ENCODE results near the gene SEC24C.
"Not testable (repeated sequence)": the region's sequence is repeated elsewhere in the genome, so short reads cannot be mapped to it uniquely, and the experiment has no call there.

Gene SEC24C, protein sequence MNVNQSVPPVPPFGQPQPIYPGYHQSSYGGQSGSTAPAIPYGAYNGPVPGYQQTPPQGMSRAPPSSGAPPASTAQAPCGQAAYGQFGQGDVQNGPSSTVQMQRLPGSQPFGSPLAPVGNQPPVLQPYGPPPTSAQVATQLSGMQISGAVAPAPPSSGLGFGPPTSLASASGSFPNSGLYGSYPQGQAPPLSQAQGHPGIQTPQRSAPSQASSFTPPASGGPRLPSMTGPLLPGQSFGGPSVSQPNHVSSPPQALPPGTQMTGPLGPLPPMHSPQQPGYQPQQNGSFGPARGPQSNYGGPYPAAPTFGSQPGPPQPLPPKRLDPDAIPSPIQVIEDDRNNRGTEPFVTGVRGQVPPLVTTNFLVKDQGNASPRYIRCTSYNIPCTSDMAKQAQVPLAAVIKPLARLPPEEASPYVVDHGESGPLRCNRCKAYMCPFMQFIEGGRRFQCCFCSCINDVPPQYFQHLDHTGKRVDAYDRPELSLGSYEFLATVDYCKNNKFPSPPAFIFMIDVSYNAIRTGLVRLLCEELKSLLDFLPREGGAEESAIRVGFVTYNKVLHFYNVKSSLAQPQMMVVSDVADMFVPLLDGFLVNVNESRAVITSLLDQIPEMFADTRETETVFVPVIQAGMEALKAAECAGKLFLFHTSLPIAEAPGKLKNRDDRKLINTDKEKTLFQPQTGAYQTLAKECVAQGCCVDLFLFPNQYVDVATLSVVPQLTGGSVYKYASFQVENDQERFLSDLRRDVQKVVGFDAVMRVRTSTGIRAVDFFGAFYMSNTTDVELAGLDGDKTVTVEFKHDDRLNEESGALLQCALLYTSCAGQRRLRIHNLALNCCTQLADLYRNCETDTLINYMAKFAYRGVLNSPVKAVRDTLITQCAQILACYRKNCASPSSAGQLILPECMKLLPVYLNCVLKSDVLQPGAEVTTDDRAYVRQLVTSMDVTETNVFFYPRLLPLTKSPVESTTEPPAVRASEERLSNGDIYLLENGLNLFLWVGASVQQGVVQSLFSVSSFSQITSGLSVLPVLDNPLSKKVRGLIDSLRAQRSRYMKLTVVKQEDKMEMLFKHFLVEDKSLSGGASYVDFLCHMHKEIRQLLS

DNA sequence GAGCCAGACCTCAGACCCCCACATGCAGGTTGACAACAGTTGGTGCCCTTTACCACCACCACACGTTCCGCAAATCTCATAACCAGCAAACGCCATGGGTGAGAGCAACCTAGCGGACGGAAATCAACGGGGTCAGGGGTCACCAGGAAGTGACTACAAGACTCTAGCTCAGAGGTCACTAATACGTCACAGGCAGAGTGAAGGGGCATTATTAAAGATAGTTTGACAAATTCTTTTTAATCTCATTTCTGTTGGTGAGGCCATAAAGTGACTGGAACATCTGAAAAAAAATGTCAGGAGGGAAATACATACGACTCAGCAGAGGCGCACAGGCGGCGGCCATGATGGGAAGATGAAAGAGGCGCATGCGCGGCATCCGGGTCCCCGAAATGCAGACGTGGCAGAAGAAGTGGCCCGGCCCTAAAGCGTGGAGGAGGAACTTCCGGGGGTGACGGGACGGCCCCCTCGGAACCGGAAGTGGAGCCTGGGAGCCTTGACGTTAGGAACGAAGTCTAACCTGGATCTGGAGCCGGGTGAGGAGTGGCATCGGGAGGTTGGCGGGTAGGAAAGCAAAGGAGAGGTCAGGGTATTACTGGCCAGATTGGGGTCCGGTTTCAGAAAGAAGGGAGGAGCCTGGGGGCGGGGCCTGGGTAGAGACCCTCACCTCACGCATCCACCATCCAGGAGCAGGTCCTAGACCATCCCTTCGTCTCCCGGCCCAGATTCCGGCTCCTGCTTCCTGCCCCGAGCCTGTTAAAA lies at the start of gene SEC24C:
SEC24C (plus strand) TSS at position 468 of the 759 bp plus-strand sequence. CDS start 2,461 bp downstream, outside the sequence.
- DNase-seq (peak; percentile 91 to 95), ATAC-seq (peak; percentile 97)
- H3K27ac Mint-ChIP-seq, result peak within 1 kb of the TSS; percentile 100
- H3K27me3 Mint-ChIP-seq, result no peaks in the 10 kb centered on the region
- no peaks in the 10 kb centered on the region for H3K9me3 Mint-ChIP-seq
- H3K4me3 Mint-ChIP-seq, result peak within 1 kb of the TSS; percentile 97 to 98
- peaks cover 41% of the 10 kb centered on the region for H3K4me1 Mint-ChIP-seq

DNA sequence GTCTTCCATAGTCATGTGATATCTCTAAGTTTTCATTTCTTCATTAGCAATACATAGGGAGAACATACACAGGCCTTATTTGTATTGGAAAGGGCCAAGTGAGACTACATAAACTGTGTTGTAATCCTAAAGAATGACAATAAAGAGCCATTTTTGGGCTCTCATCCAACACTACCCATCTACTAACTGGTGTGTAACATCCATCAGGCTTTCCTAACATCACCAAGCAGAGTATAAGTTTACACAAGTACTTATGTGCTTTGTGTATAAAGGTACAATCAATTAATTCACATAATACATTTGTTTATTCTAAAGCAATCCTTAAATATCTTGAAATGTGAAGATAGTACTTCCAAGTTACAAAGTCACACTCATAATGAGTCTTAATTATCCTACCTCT lies 48.9 kb upstream of the SEC24C start:
- not testable (repeated sequence) for H3K27ac Mint-ChIP-seq, DNase-seq, H3K9me3 Mint-ChIP-seq, H3K4me1 Mint-ChIP-seq, H3K4me3 Mint-ChIP-seq, ATAC-seq, H3K27me3 Mint-ChIP-seq

DNA sequence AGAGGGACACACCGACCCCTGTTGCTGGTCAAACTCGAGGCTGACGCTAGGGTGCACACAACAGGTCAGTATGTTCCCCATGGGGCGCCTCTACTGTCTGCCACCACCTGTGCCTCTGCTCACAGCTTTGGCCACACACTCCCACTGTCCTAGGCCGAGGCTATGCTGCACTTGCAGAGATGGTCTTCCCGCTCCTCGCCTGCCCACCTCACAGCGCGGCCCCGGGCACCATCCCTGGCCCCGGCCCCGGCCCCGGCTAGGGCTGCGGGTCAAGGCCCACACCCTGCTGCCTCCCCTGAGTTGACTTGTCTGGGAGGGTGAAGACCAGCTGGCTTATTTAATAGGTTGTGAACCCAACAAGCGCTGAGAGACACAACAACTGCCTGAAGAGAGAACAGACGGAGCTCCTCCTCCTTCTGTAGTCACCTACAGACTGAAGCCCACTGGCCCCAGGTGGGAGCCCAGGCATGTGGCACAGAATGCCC lies 46.5 kb upstream of the SEC24C start, which contains the start of gene AGAP5:
AGAP5 (minus strand) TSS at position 435 of the 485 bp plus-strand sequence; CDS start at position 81, 354 bp downstream.
- not testable (repeated sequence) for ATAC-seq, H3K9me3 Mint-ChIP-seq, H3K4me3 Mint-ChIP-seq, DNase-seq, H3K4me1 Mint-ChIP-seq, H3K27me3 Mint-ChIP-seq, H3K27ac Mint-ChIP-seq

DNA sequence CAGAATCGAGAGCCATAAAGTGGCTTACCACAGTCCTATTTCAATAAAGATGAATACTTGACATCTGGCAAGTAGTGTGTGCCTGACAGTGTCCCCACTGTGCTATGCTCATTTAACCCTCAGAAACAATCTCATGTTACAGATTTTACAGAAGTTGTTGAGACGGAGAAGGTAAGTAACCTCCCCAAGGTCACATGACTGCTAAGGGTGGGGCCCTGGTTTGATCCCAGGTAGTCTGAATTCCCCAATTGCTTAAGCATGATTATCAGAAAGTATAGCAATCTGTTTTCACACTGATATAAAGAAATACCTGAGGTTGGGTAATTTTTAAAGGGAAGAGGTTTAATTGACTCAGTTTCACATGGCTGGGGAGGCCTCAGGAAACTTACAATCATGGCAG lies 45.4 kb upstream of the SEC24C start:
- not testable (repeated sequence) for H3K4me3 Mint-ChIP-seq, H3K27ac Mint-ChIP-seq, DNase-seq, H3K27me3 Mint-ChIP-seq, H3K4me1 Mint-ChIP-seq, H3K9me3 Mint-ChIP-seq, ATAC-seq

DNA sequence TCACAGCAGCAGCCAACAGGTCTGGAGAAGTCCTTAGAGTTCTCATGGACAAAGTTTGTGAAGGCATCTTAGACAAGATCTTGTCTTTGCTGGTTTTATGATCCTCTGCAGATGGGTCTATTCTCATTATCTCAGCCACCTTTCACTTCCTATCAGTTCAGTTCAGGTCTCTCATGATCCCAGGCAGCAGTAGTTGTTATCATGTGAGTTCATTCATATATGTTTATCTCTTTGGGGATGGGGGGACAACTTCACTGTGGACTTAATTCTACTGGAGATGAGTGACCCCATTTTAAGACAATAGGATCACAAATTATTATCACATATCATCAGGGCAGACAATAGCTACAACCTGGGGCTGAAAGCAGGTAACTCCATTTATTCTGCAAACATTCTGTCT lies 40.2 kb upstream of the SEC24C start:
- ATAC-seq, H3K27me3 Mint-ChIP-seq, H3K4me3 Mint-ChIP-seq, H3K27ac Mint-ChIP-seq, H3K9me3 Mint-ChIP-seq, DNase-seq: not testable (repeated sequence)
- peaks cover 27% of the 10 kb centered on the region for H3K4me1 Mint-ChIP-seq

DNA sequence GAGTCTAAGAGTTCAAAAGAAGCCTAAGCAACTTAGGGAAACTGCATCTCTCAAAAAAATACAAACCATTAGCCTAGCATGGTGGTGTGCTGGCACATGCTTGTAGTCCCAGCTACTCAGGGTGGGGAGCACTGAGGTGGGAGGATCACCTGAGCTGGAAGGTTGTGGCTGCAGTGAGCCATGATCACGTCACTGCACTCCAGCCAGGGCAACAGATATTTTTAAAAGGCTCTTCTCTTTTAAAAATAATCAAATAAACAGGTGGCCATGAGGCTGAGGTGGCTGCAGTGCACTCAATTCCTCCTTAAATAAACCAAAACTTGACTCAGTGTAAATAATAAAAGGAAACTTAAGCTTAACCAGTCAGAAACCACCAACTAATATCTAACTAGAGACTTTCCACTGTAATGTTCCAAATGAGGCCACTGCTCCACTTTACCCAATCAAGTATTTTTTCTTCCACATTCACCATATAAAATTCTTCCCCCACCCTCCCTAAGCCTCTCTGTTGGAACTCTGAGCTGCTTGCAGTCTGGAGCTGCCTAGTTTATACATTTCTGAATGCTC lies 38.6 kb upstream of the SEC24C start:
- not testable (repeated sequence) for H3K27ac Mint-ChIP-seq, DNase-seq

DNA sequence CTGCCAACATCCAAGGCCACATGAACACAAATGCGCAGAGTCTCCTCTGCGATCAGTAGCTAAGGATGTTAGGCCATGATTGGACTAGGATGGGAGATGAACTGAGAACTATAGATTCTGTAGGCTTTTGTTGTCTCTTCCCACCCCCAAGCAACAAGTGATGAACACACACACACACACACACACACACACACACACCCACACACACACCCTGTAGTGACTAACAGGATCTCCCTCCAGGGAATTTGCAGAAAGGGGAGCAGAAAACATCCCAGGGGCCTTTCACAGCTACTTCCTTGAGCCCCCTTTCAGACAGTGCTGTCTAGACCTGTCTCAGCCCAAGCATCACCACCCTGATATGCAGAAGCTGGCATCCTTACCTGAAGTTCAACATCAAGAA lies 37.7 kb upstream of the SEC24C start:
- Mint-ChIP-seq H3K4me1 (peaks cover 27% of the 10 kb centered on the region), H3K27ac (peak overlapping the region in 1 of 2 donors; percentile 87)
- DNase-seq, ATAC-seq, H3K4me3 Mint-ChIP-seq, H3K27me3 Mint-ChIP-seq, H3K9me3 Mint-ChIP-seq: not testable (repeated sequence)

More for the DNA sequence above, 38.6 kb upstream of the SEC24C start:
- H3K9me3 Mint-ChIP-seq, H3K4me3 Mint-ChIP-seq, H3K27me3 Mint-ChIP-seq, ATAC-seq: not testable (repeated sequence)
- H3K4me1 Mint-ChIP-seq, result peaks cover 27% of the 10 kb centered on the region

DNA sequence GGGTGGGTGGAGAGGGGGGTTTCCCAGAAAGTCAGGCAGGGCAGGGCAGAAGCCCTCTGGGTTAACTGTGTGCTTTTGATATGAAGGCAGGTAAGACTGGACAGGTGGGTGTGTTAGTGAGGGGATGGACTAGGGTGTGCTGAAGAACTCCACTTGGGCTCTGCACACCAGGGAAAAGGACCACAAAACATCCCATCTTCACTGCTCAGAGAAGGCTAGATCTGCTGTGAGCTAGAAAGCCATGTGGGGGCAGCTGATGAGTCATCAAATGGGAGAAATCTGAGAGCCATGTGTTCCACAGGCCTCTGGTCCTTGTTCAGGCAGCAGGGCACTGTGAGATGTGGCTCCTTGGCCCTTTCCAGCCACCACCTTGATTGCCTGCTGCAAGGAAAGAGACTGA lies 36.5 kb upstream of the SEC24C start:
- H3K27ac Mint-ChIP-seq, H3K27me3 Mint-ChIP-seq, H3K4me3 Mint-ChIP-seq, H3K9me3 Mint-ChIP-seq, DNase-seq, ATAC-seq: not testable (repeated sequence)
- H3K4me1 Mint-ChIP-seq, result peaks cover 27% of the 10 kb centered on the region

DNA sequence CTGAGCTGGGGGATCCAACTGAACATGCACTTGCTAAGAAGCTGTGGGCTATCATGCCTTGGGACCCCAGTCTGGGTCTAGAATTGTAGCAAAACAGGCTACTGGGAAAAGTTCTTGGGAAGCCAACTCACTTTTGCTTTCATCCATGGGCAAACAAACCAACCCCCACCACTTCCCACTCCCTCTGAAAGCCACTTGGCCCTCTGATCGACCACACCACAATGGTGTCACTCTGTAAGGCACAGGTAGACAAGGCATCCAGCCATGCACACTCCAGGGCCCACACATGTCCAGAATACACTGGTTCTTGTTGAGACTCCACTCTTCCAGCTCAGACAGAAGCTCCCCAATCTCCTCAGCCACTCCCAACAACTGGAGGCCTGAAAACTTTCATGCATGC lies 36.0 kb upstream of the SEC24C start:
- not testable (repeated sequence) for H3K4me3 Mint-ChIP-seq, H3K9me3 Mint-ChIP-seq, H3K27me3 Mint-ChIP-seq, ATAC-seq, DNase-seq, H3K27ac Mint-ChIP-seq
- peaks cover 27% of the 10 kb centered on the region for H3K4me1 Mint-ChIP-seq

DNA sequence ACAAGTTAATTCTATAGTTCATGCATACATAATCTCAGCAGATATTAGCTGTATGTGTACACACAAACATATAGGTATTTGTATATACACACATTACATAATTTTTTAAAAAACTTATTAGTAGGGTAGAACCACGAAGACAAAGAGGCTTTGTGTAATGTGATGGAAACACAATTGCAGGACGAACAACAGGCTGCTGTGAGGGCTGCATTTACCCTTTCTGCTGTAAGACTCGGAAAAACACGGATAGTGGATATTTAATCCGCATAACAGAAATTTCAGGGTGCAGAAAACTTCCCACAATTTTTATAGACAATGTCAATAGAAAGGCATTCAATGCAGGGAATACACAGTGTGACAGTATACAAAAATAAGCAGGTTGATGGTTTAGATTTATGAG lies 32.5 kb upstream of the SEC24C start:
- DNase-seq, H3K27me3 Mint-ChIP-seq, H3K4me3 Mint-ChIP-seq, H3K27ac Mint-ChIP-seq, ATAC-seq, H3K9me3 Mint-ChIP-seq: not testable (repeated sequence)
- H3K4me1 Mint-ChIP-seq, result peaks cover 17% of the 10 kb centered on the region

DNA sequence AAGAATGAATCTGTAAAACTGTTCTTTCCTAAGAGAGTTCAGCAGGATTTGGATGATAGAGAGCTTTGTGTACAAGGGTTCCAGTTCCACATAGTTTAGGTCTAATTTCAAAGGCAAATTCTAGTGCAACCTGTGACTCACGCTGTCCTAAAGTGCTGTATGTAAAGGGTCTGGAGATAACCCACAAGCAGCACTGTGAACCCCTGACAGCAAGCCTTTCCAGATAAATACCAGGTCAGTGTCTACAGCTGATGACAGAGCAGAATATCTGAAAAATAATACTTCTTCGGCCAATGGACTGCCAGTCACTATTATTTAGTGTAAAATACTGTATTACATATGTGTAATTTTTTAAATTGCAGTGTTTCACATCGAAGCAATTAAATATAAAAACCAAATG lies 30.3 kb upstream of the SEC24C start:
- not testable (repeated sequence) for H3K4me3 Mint-ChIP-seq, H3K4me1 Mint-ChIP-seq, ATAC-seq, H3K27ac Mint-ChIP-seq, H3K9me3 Mint-ChIP-seq, DNase-seq, H3K27me3 Mint-ChIP-seq

DNA sequence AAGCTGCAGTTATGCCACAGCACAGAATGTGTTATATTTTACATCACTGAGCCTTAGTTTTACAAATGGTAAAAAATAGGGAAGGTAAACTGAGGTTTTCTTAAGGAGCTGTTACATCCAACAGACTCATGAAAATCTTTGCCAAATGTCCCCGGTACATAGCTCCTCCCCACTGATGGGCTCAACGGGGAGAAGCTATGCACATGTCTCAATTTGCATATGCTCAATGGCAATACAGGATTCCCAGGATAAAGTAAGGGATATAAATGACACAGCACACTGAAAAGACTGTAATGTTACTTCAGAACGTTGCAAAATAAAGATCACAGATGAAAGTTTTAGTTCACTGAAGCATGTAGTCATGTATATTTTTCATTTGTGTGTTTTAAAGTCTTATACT lies 29.7 kb upstream of the SEC24C start:
- H3K27ac Mint-ChIP-seq, H3K4me3 Mint-ChIP-seq, H3K9me3 Mint-ChIP-seq, H3K4me1 Mint-ChIP-seq, H3K27me3 Mint-ChIP-seq, ATAC-seq, DNase-seq: not testable (repeated sequence)

DNA sequence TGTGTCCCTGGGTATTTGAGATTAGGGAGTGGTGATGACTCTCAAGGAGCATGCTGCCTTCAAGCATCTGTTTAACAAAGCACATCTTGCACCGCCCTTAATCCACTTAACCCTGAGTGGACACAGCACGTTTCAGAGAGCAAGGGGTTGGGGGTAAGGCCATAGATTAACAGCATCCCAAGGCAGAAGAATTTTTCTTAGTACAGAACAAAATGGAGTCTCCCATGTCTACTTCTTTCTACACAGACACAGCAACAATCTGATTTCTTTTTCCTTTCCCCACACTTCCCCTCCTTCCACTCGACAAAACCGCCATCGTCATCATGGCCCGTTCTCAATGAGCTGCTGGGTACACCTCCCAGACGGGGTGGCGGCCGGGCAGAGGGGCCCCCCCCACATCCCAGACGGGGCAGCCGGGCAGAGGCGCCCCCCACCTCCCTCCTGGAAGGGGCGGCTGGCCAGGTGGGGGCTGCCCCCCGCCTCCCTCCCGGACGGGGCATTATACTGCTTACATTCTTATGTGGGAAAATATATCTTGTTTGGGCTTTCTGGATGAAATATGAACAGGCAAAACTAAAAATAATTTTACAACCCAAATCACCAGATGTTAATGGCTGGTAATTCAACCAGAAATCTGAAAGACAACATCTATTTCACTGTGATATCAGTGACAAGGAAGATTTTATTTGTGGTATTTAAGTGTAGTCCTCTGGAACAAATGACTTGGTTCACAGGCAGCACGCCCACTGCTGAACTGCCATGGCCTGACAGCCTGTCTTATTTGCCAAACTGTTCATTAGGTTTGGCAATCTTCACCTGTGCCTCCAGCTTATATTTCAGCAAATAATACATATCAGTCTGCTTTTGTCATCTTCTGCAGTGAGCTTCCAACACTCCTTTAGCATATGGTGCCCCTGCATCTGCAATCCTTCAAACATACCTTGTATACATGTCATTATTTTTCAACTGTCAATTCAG lies 28.7 kb upstream of the SEC24C start:
- not testable (repeated sequence) for H3K27ac Mint-ChIP-seq, H3K9me3 Mint-ChIP-seq, H3K4me1 Mint-ChIP-seq, DNase-seq, H3K4me3 Mint-ChIP-seq, ATAC-seq, H3K27me3 Mint-ChIP-seq

DNA sequence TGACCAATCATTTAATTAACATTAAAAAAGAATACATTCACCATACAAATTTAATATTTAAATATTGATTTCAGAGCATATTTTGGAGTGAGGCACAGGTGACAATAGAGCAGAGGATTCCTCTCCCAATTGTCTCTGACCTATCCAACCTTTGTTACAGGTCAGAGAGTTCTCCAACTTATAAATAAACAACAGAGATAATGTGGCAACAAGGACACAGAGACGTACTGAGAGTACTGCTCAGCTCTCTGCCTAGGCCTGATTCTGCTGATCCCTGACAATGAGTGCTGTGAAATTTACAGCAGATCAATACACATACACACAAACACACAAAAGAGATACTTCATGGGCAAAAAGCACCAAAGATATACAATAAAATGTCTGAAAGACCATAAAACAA lies 27.9 kb upstream of the SEC24C start:
- no peaks in the 10 kb centered on the region for H3K9me3 Mint-ChIP-seq
- no peak overlapping the region for H3K4me3 Mint-ChIP-seq
- peaks cover 7% of the 10 kb centered on the region for H3K4me1 Mint-ChIP-seq
- H3K27ac Mint-ChIP-seq, result no peak overlapping the region
- no peaks in the 10 kb centered on the region for H3K27me3 Mint-ChIP-seq
- ATAC-seq, result no peak
- no peak for DNase-seq

All from stimulated activated naive CD8-positive, alpha-beta T cell treated with anti-CD3 and anti-CD28 coated beads, Interleukin-15, amount 100 ng/mL, for 72 hours (primary cell).